Limb (tissue), 2 donors: ENCODE measurements around the gene CALCB.
"Not testable (repeated sequence)": the region's sequence is repeated elsewhere in the genome, so short reads cannot be mapped to it uniquely, and the experiment has no call there.

Source experiments
- DNase-seq, 2 donors: peaks; one replicate each; pipeline ENCODE4 v3.0.0-alpha.2; 2016; ENCODE audit errors: extremely low spot score in 2 of 2

The CALCB gene, protein sequence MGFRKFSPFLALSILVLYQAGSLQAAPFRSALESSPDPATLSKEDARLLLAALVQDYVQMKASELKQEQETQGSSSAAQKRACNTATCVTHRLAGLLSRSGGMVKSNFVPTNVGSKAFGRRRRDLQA

DNA sequence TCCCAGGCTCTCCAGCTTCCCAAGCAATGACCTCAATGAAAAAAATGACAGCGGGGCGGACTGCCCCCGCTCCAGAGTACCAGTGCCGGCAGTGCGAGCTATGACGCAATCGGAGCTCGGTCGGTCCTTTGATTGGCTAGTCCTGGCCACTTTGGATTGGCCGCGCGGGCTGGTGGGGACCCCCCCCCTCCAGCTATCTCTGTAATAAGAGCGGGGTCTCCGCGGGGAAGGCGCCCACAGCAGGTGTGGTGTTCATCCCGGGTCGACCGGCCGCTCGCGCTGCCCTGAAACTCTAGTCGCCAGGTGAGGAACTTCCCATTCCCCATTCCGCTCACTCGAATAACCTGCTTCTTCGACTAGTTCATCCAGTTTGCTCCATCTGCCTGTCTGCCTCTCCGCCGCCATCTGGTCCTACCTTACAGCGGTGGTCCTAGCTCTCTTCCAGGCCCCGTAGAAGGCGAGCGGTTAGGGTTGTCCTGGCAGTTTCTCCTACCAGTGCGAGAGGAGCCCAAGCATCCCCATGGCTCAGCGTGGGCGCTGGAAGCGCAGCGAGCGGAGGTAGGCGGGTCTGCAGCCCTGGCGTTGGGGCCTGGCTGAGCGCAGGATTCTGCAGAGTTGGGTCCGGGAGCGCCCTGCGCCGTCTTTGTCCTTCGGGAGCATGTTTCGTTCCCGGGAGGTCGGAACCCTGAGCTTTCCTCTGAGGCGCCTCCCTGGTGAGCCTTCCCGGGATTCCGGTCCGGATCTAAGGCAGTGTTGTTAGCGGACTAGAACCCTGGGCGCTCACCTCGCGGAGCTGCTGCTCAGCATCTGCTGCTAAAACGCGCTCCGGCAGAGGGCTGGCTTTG lies at the start of gene CALCB:
CALCB (plus strand) TSS at position 233 of the 845 bp plus-strand sequence. CDS start 1,126 bp downstream, outside the sequence.
- DNase-seq = peak in 1 of 2 donors; percentile 55

DNA sequence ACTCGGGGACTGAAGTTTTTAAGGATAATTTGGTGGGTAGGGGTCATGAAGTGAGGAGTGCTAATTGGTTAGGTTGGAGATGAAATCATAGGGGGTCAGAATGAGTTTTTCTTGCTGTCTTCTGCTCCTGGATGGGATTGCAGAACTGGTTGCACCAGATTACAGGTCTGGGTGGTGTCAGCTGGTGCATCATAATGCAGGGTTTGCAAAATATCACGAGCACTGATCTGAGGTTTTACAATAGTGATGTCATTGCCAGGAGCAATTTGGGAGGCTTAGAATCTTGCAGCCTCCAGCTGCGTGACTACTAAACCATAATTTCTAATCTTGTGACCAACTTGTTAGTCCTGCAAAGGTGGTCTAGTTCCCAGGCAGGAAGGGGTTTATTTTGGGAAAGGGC lies 46.4 kb upstream of the CALCB start:
- no peak for DNase-seq

DNA sequence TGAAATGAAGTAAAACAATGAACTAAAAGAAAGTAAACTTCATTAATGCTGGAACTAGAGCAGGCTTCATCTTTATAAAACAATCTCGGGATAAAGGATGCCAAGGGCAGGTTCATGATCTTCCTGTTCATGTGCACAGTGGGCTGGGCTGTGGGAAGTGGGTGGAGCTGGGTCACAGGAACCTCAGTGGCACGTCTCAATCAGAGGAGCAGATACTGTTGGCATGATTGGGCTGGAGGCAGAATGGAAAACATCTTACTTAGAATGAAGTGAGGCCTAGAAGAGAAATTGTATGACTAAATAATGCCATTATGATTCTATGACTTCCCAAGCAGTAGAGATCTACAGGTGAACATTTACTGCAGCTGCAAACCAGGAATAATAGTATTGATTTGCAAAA lies 45.4 kb upstream of the CALCB start:
- no peak for DNase-seq

DNA sequence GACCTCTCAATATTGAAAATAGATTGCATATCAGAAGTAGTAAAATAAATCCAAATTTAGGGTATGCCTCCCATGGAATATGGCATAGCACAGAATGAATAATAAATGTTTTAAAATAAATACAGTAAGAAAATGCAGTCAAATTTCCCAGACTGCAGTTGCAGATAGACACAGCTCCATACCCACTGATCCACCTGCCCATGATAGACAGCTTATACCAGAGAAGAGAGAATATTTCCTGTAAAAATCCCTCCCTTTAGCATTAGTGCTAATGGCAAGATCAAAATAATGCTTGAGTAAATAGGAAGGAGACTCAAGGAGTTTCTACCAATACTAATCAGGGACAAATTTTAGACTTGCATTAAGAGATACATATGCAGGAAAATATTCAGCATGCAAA lies 45.0 kb upstream of the CALCB start:
- no peak for DNase-seq

DNA sequence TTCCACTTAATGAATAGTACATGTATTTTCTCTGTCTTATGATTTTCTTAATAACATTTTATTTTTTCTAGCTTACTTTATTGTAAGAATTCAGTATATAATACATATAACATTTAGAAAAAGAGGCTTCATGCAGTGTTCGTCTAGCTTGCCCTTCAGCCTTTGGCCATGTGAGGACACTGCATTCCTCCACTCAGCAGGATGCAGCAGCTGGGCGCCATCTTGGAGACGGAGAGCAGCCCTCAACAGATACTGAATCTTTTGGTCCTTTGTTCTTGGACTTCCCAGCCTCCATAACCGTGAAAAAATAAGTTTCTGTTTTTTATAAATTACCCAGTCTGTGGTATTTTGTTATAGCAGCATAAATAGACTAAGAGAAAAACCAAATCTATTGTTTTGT lies 41.4 kb upstream of the CALCB start:
- DNase-seq = not testable (repeated sequence)

DNA sequence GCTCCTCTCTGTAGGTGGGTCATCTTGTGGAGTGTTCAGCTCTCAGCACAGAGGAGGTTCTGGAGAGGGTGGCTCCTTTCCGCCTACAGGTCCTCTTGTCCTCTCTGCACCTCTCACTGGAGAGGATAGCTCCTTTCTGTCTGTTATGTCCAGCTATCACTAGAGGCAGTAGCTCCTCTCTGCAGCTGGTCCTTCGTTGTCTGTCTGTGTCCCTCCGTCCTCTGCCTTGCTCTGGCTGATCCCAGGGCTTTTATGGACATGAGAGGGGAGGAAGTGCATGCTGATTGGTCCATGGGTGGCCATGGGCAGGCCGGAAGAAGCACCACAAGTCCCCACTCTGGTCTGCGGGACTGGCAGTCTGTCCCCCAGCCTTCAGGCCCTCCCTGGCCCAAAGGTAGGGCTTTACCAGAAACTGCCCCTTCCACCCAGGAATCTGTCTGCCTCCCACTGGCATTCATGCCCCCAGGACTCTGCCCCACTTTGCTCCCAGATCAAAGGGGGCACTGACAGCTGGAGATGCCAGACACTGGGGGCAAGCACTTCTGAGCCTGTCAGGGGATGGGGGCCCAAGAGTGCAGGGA lies 38.6 kb upstream of the CALCB start:
- DNase-seq = no peak

DNA sequence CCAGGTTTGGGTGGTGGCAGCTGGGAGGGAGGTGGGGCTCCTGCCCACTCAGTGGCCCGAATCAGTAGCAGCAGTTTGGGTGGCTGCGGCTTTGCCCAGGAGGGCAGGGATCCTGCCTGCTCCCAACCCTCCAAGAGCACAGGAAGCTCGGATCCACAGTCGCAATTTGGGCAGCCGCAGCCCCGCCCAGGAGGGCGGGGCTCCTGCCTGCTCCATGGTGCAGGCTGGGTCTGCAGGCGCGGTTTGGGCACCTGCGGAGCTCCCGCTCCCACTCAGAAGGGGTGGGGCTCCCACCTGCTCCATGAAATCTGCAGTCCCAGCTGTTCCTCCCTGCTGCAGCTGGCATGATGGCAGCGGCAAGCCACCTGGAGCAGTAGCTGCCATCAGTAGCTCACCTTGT lies 38.1 kb upstream of the CALCB start:
- no peak for DNase-seq

DNA sequence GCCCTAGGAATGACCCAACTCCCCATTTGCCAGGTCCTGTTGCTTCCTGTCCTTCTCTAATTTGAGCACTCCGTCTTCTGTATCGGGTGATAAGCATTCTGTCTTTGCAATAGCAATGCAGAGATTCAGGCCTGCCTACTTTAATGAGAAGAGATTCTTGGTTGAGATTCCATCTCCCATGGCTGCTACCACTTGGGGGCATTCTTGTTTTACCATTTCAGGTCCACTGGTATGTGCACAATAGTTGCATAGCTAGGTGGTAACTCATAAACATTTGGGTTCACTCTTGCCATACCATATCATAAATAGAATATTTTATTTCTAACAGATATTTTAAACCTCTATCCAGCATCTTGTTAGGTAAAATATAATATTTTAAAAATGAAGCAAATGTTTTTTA lies 34.4 kb upstream of the CALCB start:
- no peak for DNase-seq

DNA sequence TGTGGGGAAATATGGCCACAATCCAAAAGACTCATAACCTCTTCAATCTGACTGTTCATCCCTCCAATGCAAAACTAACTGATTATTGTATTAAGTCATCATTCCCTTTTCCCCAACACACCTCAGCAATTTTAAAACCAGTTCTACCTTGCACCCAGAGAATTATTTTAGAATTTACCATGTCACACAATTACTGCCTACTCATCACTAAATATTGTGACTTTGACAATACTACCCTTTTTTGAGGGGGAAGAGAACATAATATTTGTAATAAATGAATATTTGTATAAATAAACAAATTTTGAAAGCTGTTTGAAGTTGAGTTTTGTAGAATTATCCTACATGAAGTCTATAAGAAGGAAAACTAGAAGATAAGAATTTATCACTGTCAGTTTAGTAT lies 28.2 kb upstream of the CALCB start:
- DNase-seq = no peak

DNA sequence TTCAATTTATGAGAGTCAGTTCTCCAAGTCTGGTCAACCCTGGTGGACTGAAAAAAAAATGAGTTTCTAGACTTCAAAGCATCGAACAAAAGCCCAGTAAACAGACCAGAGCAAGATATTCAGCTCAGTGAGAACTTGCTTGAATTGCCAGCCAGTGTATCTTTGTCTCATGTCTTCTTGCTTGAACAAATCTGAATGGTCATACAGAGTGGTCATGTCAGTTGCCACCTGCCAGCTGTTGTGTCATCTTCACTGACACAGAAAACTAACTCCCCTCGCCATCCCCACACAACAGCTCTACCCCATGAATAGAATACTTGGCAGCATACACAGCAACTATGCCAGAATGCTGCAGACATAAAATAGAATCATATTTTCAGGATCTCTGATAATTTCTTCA lies 27.5 kb upstream of the CALCB start:
- no peak for DNase-seq

DNA sequence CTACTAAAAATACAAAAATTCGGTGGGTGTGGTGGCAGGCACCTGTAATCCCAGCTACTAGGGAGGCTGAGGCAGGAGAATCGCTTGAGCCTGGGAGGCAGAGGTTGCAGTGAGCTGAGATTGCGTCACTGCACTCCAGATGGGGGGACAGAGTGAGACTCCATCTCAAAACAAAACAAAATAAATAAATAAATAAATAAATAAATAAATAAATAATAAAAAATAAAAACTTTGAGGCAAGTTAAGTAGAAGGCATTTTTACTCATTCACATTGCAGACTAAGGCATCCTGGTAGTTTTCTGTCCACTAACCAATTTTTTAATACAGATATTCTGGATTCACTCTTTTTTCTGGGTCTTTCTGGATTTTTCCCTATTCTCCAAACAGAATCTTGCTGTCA lies 26.7 kb upstream of the CALCB start:
- not testable (repeated sequence) for DNase-seq

DNA sequence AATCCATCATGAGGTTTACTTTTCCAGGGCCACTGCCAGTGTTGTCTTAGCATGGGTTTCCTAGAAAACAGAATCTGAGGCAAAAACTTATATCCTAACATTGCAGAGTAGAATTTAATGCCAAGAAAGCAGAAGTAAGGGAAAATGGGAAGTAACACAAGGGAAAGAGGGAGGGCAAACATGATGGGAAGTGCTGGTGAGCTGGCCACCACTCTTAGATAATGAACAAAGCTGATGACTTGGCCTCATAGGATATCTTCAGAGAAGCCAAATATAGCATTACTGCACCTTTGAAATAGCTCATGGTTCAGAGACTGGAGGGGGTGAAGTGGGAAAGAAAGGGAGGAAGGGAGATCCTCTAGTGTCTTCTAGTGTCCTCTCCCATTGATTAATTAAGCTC lies 24.8 kb upstream of the CALCB start:
- no peak for DNase-seq

DNA sequence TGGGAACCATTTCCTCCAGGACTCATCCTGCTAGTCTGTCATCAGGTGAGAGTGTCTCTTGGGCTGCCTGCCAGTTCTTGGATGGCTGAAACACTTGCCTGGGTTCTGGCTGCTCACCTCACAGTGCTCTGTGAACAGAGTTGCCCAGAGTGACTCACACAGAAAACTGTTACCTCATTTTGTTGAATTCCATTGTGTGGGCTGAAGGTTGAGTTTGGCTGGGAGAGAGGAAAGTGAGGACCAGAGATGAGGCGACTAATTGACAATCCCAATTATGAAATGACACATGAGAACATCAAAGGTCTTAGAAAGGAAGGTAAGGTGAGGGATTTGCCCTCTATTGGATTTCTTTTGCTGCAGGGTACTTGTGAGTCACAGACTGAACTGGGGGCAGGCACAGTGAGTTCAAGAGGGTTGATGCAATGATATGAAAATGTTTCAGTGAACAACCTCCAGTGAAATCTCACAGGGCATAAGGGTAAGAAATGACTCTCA lies 20.2 kb upstream of the CALCB start:
- DNase-seq = no peak

DNA sequence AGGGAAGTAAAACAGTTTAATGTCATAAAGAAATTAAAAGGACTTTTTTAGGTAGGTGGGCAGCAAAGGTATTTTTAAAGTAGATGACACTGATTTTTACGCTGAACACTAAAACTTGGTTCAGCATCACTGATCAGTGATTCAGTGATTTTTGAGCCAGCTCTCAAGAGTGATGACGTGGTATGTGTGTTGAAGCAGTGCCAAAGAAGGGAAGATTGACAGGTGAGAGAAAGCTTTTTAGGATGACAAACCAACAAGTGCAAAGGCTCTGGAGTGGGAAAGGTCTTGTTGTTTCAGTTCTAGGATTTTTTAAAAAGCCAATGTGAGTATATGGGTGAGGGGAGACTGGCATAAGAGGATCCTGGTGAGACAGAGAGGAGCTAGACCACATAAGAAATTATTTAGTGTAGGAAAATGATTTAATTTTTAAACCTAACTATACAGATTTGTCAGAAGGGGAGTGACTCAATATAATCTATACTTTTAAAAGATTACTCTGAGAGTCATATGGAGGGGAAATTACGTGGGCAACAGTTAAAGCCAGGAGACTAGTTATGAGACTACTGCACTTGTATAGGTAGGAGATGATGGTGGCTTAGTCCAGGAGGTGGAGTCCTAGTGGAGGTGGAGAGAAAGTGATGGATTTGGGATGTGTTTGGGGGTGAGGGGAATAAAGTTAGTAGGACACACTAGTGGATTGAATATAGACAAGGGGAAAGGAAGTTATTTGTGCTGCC lies 17.6 kb upstream of the CALCB start:
- no peak for DNase-seq

DNA sequence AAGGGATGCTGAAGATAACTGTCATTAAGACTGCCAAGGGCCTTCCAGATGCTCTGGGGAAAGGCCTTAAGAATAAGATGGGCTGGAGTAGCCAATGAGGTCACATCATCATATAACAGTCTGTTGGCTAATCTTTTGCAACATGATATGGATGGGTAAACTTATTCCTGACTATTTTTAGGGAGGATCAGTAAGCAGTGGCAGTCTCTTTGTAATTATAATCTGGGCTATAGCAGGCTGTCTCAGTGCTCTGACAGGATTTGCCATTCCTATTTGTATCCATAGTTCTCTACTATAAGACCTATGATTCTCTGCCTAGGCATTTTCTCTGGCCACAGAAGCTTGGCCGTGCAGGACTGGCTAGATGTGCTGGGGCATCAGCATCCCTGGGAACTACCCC lies 16.1 kb upstream of the CALCB start:
- DNase-seq = no peak

DNA sequence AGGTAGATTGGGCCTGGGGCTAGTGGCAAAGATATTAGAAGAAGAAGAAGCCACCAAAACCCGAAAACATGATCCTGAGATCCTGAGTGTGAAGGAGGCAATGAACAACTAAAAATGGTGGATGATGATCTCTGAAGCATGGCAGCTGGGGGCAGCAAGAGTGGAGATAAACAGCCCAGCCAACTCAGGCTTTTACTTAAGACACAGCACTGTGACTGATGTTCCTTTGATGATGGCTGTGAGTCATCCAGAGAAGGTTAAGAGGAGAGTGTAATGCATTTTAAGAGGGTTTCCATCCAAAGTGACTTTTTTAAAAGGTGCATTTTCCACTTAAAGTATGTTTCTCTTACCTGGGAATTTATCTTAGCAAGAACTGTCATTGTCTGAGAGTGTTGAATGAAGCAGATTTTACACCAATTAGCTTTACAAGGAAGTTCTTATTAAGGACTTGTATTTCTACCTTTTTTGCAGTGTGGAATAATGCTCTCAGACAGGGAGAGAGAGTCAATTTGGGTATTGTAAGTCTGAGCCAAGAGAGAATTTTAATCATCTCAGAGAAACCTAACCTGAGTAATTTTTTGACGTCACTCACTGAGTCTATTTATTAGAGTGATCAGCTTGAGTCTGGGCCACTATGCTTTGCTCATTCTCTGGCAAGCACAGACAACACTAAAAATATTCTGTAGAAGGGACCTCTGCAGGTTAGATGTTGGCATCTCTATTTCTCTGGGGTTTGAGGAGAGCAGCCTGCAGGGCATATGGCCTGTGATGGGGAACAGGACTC lies 14.1 kb upstream of the CALCB start:
- DNase-seq = no peak

DNA sequence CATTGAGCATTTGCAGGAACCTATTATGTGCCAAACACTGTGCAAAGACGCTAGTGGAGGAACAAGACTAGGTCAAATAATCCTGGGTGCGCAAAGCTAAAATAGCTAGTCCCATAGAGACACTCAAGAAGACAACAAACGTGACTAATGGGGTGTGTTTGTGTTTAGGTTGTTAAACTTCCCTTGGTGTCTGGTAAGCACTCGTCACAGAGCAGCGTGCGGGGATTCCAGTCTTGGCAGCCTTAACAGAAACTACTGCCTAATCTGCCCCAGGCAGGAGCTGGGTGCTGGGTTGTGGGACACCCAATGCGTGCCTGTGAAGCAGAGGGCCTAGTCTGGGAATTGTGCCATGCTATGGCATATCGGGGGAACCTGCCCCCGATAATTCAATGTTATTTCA lies 10.8 kb upstream of the CALCB start:
- DNase-seq = no peak

DNA sequence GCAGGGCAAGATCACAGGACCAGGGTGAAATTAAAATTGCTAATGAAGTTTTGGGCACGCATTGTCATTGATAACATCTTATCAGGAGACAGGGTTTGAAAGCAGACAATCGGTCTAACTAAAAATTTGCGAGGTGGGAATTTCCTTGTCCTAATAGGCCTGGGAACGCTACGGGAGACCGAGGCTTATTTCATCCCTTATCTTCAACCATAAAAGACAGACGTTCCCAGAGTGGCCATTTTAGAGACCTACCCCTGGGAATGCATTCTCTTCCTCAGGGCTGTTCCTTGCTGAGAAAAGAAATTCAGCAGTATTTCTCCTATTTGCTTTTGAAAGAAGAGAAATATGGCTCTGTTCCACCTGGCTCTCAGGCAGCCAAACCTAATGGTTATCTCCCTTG lies 3.6 kb upstream of the CALCB start:
- not testable (repeated sequence) for DNase-seq

DNA sequence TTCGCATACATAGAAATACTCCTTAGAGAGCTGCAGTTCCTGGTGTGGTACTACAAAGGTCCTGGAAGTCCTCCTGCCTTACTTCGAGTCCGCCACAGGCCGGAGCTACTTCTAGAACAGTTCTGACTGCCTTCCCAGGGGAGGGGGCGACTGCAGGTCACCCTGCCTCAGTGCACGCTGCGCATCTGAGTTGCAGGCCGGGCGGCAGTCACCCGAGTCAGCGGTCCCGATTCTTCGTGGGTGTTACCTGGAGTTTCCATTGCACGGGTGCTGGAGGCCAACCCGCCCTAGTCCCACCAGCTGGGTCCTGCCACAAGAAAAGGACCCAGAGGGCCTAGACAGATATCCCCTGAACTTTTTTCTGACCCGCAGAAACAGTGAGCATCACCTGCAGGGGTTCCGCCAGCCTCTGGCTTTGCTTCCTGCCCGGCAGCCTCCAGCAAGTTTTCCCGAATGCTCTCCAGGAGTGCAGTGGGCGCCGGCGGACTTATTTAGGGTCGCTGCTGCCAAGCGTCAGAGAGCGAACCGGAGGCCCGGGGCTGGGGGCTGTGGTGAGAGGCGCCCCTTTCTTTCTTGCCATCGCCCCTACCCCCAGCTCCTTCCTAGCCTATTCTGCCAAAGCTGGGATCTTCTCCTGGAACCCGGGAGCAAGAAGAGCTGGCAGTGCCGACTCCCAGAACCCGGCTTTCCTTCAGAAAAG lies 1.7 kb upstream of the CALCB start:
- no peak for DNase-seq

DNA sequence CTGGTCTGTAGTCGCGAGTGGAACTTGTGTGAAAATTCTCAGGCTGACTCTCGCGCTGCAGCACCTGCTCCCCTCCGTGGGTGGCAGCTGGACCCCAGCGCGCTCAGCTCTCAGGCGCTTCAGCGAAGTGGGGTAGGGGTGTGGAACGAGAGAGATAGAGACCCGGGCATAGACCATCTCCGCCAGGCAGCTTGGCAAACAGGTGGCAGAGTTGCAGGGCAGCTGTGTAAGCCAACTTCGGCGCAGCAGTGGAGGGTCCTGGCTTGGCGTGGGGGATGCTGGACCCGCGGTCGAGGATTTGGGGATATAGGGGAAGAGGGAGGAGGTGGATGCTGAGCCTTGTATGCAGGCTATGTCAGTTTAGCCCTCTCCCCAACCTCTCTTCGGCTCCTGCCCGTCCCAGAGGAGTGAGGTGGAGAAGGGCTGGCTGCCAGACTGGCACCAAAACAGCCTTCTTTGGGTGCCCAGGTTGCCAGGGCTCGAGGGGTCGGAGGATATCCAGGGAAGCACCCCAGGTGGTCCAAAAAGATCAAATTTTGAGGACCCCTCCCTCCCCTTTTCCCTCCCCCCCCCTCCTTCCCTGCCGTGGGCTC lies 746 bp upstream of the CALCB start:
- no peak for DNase-seq
